Fibroblast of pulmonary artery (primary cell): ENCODE measurements around the gene ZCCHC14.
A peak's percentile ranks its signal among the peaks of the same experiment; 100 is the strongest.
"Not testable (repeated sequence)": the region's sequence is repeated elsewhere in the genome, so short reads cannot be mapped to it uniquely, and the experiment has no call there.

Experiments
- DNase-seq: peaks from one replicate; pipeline ENCODE4 v3.0.0-alpha.2; 2010; ENCODE audit warnings: low read depth
- H3K4me3 ChIP-seq: replicated peaks from 2 replicates; pipeline ENCODE4 v1.5.1; 2011; ENCODE audit warnings: low read depth, mild to moderate bottlenecking, control low read depth, low read length, moderate library complexity
- CTCF ChIP-seq: IDR thresholded peaks from 2 replicates; pipeline ENCODE4 v1.5.1; 2011; ENCODE audit warnings: mild to moderate bottlenecking, control low read depth, low read length, inconsistent platforms; ENCODE audit errors: missing control alignments

ZCCHC14 gene

GRCh38 chr16:87491522-87492290 is 1.1 kb downstream of the ZCCHC14 start:
- peak overlapping the region; percentile 45 for H3K4me3 ChIP-seq
- DNase-seq = peak; percentile 45
- no peak for TF ChIP-seq CTCF

DNA sequence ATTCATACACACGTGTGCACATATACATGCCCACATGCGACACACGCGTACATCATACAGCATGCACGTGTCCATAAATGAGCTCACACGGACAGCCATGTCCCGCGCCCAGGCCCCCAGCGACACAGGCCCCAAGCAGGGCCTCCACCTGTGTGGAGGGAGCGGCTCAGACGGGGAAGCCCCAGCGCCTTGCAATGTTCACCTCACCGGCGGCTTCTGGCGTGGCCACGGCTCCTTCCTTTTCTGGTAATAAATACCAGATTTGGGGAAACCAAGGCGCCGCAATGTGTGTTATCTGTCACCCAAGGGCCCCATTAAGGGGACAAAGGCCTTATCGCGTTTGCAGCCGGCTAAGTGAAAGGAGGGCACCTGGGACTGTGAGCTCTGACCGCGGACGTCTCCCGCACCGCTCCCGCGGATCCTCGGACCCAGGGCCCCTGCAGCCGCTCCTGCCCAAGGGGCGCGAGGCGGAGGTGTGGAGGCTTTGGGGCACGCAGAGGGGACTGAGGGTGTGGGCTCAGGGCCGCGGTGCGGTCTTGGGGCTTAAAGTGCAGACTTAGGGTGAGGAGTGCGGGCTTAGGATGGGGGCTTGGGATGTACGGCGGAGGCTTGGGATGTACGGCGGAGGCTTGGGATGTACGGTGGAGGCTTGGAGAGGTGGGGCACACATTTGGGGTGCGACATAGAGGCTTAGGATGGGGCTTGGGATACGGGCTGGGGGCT is 1.9 kb downstream of the ZCCHC14 start:
- H3K4me3 ChIP-seq = peak overlapping the region; percentile 45
- not testable (repeated sequence) for DNase-seq

- TF ChIP-seq CTCF = no peak
- peak; percentile 19 for DNase-seq
Measured at GRCh38 chr16:87490096-87490798, 2.6 kb downstream of the ZCCHC14 start.

GRCh38 chr16:87489434-87490045 is 3.3 kb downstream of the ZCCHC14 start:
- H3K4me3 ChIP-seq = peak overlapping the region; percentile 45
- TF ChIP-seq CTCF = no peak
- DNase-seq = no peak

More at GRCh38 chr16:87490096-87490798, 2.6 kb downstream of the ZCCHC14 start:
- H3K4me3 ChIP-seq = peak overlapping the region; percentile 45

GRCh38 chr16:87488960-87489359 is 3.9 kb downstream of the ZCCHC14 start:
- not testable (repeated sequence) for DNase-seq, H3K4me3 ChIP-seq

DNA sequence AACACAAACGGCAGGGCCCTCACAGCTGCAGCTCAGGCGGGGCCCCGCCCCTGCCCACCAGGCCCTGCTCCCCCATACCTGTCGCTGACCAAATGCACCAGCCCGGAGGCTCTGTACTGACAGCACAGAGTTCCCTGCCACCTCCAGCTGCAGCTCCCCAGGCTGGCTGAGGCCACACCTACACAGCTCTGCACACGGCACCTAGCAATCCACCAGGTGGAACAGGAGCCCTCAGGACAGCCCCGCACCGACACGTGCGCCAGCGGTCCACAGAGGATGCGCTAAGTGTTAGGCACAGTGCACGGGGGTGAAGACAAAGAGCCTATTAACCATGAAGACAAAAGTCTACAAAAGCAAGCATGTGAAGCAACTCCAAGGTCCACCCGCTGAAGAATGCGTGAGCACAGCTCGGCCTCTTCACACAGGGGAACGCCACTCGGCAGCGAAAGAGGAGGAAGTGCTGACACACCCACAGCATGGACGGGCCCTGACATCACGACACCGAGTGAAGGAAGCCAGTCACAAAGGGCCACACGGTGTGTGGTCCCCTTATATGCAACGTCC is 5.4 kb downstream of the ZCCHC14 start:
- no peak for TF ChIP-seq CTCF
- H3K4me3 ChIP-seq = no peak overlapping the region
- DNase-seq = peak; percentile 32

GRCh38 chr16:87486713-87487247 is 6.0 kb downstream of the ZCCHC14 start:
- DNase-seq = no peak
- TF ChIP-seq CTCF = no peak
- no peak overlapping the region for H3K4me3 ChIP-seq
